Measurements from ENCODE around the gene HNF1A. TPM values are rescaled to one million over a fixed set of nuclear protein-coding genes. Genes with fewer than 3 reads are reported as not detected.

Gene HNF1A
- total and polyA plus RNA-seq, 9 of the 15 experiments (the other 6 are each of a cell fraction or from before 2014, with no cell fraction given) = not detected

DNA sequence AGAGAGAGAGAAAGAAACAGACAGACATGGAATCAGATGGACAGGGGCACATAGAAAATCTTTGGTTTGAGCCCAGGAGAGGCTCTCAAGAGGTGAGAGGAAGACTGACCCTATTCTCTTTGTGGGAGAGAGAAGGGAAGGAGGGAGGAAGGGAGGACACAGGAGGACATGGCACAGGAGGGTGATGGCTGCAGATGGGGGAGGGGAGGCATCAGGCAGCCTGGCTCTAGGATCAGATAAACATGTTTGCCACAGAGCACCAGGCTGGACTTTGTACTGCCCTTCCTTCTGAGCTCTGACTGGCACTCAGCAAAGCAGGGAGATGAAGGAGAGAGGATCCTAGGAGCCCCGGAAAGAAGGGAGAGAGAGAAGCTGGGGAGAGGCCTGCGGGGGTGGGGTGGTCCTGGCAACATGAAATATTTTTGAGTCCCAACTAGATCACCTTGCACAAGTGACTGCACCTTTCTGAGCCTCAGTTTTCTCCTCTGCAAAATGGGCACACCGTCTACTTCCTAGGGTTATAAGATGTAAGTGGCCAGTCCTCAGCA lies 6.1 kb downstream of the HNF1A start (continued):
- TF ChIP-seq, protein P1, sequence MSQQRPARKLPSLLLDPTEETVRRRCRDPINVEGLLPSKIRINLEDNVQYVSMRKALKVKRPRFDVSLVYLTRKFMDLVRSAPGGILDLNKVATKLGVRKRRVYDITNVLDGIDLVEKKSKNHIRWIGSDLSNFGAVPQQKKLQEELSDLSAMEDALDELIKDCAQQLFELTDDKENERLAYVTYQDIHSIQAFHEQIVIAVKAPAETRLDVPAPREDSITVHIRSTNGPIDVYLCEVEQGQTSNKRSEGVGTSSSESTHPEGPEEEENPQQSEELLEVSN (IDR thresholded peaks at IDR 0.05; ENCODE audit: borderline replicate concordance in 1 of 2, extremely low read depth in 1 of 2, insufficient read depth in 1 of 2, insufficient read length in 1 of 2, low read depth in 1 of 2, low read length in 1 of 2, poor library complexity in 1 of 2, severe bottlenecking in 1 of 2) = no peak
- TF ChIP-seq RBM25 (IDR thresholded peaks at IDR 0.05; ENCODE audit: low read depth, low read length, severe bottlenecking) = peak; percentile 90
- TF ChIP-seq NFE2L1 (tag; IDR thresholded peaks at IDR 0.05; ENCODE audit: borderline replicate concordance, low read depth) = no peak

DNA sequence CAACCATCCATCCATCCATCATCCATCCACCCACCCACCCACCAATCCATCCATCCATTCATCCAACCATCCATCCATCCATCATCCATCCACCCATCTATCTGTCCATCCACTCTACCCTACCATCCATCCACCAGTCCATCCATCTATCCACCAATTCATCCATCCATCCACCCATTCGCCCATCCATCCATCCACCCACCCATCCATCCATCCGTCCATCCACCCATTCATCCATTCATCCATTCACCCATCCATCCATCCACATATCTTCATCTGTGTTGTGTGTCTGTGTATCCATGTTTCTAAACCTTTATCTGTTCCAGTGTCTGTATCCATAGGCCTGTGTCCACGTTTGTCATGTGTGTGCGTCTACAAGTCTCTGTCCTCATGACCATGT lies 9.9 kb downstream of the HNF1A start:
- ChIA-PET POLR2A (no interaction called here), CTCF (ENCODE audit: low intra/inter-chr PET ratio) (no interaction called here)
- no peak overlapping the region for H3K27ac ChIP-seq (ENCODE audit: extremely low read depth, low read depth, low read length)
- H3K4me1 ChIP-seq (replicated peaks in 1 of 2; ENCODE audit: control insufficient read depth in 2 of 2, insufficient read depth in 2 of 2, low read length in 2 of 2) = no peaks in the 10 kb centered on the region
- no peak for ATAC-seq
- no peak for DNase-seq (ENCODE audit: extremely low read depth in 1 of 4, low spot score in 3 of 4)
- intact Hi-C loops (cut with micrococcal nuclease) (no loop called here), in situ Hi-C loops (cut with MboI) (no loop called here)
- 3% methylated on average over 4 of the region's 4 CpGs for WGBS (ENCODE audit: insufficient coverage, low coverage, missing lambda C conversion rate)
- no peak overlapping the region for H3K4me3 ChIP-seq
- no peaks in the 10 kb centered on the region for H3K79me2 ChIP-seq (ENCODE audit: control insufficient read depth, insufficient read depth, low read length)
- TF ChIP-seq EHMT2 (IDR thresholded peaks at IDR 0.05) = 0 out of 2 replicates have a peak, but pooled peaks have one; percentile 41
- TF ChIP-seq ZZZ3 (IDR thresholded peaks at IDR 0.05) = no peak
- H2AFZ ChIP-seq (ENCODE audit: low read depth, low read length) = no peak overlapping the region
- peaks cover 3 to 31% of the 10 kb centered on the region in 2 experiments; a peak in 2 of 5 replicates for H3K27me3 ChIP-seq (ENCODE audit: control insufficient read depth in 2 of 2, insufficient read depth in 2 of 2, low read length in 2 of 2)
- no peaks in the 10 kb centered on the region for H3K36me3 ChIP-seq (ENCODE audit: control insufficient read depth, insufficient read depth, low read length)
- no peak for FAIRE-seq
- no peaks in the 10 kb centered on the region for H4K20me1 ChIP-seq (replicated peaks; ENCODE audit: control insufficient read depth, insufficient read depth, low read length)
- peaks cover 3% of the 10 kb centered on the region for H3K9me1 ChIP-seq (ENCODE audit: control insufficient read depth, insufficient read depth, low read length)
- no peak overlapping the region for H3K4me2 ChIP-seq (ENCODE audit: insufficient read depth, low read length)
- no peak overlapping the region for H3K9ac ChIP-seq (ENCODE audit: insufficient read depth in 1 of 2, low read depth in 2 of 2, low read length in 2 of 2)
- BruUV-seq (replicated peaks) = no TSS peak
- no peaks in the 10 kb centered on the region for H3K9me3 ChIP-seq (replicated peaks; ENCODE audit: control insufficient read depth, insufficient read depth, low read depth, low read length)

Data from K562 (cell line).